Measurements from ENCODE around the gene CCDC188. TPM values are rescaled to one million over a fixed set of nuclear protein-coding genes. Genes with fewer than 3 reads are reported as not detected.

Gene CCDC188
- total and polyA plus RNA-seq, 10 of the 15 experiments (the other 5 are each of a cell fraction or from before 2014, with no cell fraction given): not detected

DNA sequence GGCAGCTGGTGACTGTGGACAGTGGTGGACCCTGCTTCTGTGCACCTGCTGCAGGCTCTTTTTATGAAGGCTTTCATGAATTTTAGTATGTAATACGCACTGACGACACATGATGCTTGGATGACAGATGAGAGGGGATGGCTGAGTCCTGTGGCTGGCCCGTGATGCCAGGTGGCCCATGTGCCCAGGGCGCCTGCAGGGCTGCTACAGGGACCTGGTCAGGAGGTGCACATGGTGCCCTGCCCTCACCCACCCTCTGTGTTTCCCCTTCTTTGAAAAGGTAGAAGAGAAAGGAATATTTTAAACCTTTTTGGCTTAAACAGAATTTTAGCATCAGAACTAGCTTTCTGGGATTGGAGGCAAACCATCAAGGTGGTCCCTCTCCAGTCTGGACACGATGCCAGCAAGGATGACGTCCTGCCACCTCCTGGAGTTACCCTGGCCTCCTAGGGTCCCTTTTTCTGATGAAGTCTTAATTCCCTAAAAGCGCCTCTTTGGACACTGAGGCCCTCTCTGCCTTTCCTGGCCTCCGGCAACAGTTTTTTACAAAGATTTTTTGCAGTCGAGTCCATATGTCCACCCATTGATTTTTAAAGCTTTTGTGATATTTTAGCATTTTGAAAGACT, 40.4 kb downstream of the CCDC188 start:
- POLR2A ChIA-PET: interaction anchor here (0.5 kb wide), 1 partner anchor 31 kb away, joined by 3 read pairs; no protein-coding TSS in a partner anchor
- peaks cover 15% of the 10 kb centered on the region for H3K4me1 ChIP-seq (ENCODE audit: control insufficient read depth, insufficient read depth, low read length)

More for the DNA sequence above, 40.4 kb downstream of the CCDC188 start:
- Histone ChIP-seq H3K4me2 (ENCODE audit: control insufficient read depth, insufficient read depth) (no peak overlapping the region), H3K36me3 (ENCODE audit: control insufficient read depth in 2 of 2, insufficient read depth in 2 of 2, low read length in 1 of 2) (peaks cover 34 to 73% of the 10 kb centered on the region in 2 experiments; a peak in 3 of 4 replicates), H2AFZ (ENCODE audit: control insufficient read depth, low read depth, low read length) (no peak overlapping the region), H4K20me1 (ENCODE audit: control insufficient read depth, insufficient read depth) (no peaks in the 10 kb centered on the region), H3K79me2 (ENCODE audit: control insufficient read depth, insufficient read depth, low read length) (peaks cover 10% of the 10 kb centered on the region), H3K9ac (ENCODE audit: control insufficient read depth, insufficient read depth, low read length) (no peak overlapping the region), H3K27ac (ENCODE audit: control insufficient read depth, insufficient read depth) (no peak overlapping the region), H3K27me3 (replicated peaks in 1 of 2; ENCODE audit: control insufficient read depth in 2 of 2, insufficient read depth in 2 of 2, low read length in 1 of 2) (no peaks in the 10 kb centered on the region), H3K4me3 (no peak overlapping the region), H3K9me3 (replicated peaks; ENCODE audit: control insufficient read depth, insufficient read depth, low read length) (no peaks in the 10 kb centered on the region; the same call in 2 of the 3 replicates)
- no peak for DNase-seq (ENCODE audit: low read depth, low spot score)
- WGBS (ENCODE audit: insufficient coverage, insufficient replicate concordance, low lambda C conversion rate, missing lambda C conversion rate): 79% methylated on average over 9 of the region's 9 CpGs
- TF ChIP-seq TARDBP (IDR thresholded peaks at IDR 0.05; ENCODE audit: borderline replicate concordance) (no peak), SMAD5 (IDR thresholded peaks at IDR 0.05; ENCODE audit: low read depth) (no peak), RFX5 (IDR thresholded peaks at IDR 0.05; ENCODE audit: low read depth, low read length) (no peak), TBL1XR1 (IDR thresholded peaks at IDR 0.05; ENCODE audit: low read depth, low read length) (no peak), HDAC6 (IDR thresholded peaks at IDR 0.05; ENCODE audit: unreplicated experiment) (no peak), BHLHE40 (IDR thresholded peaks at IDR 0.05; ENCODE audit: borderline replicate concordance in 1 of 2, low read depth in 2 of 2, low read length in 1 of 2) (no peak), RELA (IDR thresholded peaks at IDR 0.05; ENCODE audit: borderline replicate concordance, partially characterized antibody) (no peak), MTA2 (IDR thresholded peaks at IDR 0.05; ENCODE audit: low read depth) (no peak), ZNF217 (IDR thresholded peaks at IDR 0.05) (no peak), JUND (IDR thresholded peaks at IDR 0.05; ENCODE audit: low read depth, low read length) (no peak), RCOR1 (conservative IDR thresholded peaks at IDR 0.05; ENCODE audit: low read depth, low read length) (no peak)
- TF ChIP-seq, protein P1, sequence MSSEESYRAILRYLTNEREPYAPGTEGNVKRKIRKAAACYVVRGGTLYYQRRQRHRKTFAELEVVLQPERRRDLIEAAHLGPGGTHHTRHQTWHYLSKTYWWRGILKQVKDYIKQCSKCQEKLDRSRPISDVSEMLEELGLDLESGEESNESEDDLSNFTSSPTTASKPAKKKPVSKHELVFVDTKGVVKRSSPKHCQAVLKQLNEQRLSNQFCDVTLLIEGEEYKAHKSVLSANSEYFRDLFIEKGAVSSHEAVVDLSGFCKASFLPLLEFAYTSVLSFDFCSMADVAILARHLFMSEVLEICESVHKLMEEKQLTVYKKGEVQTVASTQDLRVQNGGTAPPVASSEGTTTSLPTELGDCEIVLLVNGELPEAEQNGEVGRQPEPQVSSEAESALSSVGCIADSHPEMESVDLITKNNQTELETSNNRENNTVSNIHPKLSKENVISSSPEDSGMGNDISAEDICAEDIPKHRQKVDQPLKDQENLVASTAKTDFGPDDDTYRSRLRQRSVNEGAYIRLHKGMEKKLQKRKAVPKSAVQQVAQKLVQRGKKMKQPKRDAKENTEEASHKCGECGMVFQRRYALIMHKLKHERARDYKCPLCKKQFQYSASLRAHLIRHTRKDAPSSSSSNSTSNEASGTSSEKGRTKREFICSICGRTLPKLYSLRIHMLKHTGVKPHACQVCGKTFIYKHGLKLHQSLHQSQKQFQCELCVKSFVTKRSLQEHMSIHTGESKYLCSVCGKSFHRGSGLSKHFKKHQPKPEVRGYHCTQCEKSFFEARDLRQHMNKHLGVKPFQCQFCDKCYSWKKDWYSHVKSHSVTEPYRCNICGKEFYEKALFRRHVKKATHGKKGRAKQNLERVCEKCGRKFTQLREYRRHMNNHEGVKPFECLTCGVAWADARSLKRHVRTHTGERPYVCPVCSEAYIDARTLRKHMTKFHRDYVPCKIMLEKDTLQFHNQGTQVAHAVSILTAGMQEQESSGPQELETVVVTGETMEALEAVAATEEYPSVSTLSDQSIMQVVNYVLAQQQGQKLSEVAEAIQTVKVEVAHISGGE (CRISPR knock-in tag; IDR thresholded peaks at IDR 0.05): no peak
- ChIA-PET SMC1A (ENCODE audit: uncharacterized antibody, unreplicated experiment) (no interaction called here), CTCF (no interaction called here), RAD21 (ENCODE audit: unreplicated experiment) (no interaction called here)
- FAIRE-seq: no peak
- ATAC-seq: no peak
- intact Hi-C loops (cut with micrococcal nuclease; ENCODE audit: unreplicated experiment): no loop called here
- BruUV-seq (replicated peaks): TSS peak; percentile 72
- in situ Hi-C loops (cut with MboI): no loop called here

Data from GM12878 (cell line).